ENCODE measurements around the gene CACNG8.

DNA sequence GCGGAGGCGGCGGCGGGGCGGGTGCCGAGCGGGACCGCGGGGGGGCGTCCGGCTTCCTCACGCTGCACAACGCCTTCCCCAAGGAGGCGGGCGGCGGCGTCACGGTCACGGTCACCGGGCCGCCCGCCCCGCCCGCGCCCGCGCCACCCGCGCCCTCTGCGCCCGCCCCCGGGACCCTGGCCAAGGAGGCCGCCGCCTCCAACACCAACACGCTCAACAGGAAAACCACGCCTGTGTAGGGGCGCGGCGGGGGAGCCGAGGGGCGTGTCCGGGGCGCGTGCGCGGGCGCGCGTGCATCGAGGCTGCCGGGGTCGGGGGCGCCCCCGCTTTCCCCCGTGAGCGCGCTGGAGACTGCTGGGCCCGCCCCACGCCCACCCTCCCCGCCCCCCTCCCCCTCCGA is 19.9 kb downstream of the CACNG8 start:
- TF ChIP-seq, protein P1, sequence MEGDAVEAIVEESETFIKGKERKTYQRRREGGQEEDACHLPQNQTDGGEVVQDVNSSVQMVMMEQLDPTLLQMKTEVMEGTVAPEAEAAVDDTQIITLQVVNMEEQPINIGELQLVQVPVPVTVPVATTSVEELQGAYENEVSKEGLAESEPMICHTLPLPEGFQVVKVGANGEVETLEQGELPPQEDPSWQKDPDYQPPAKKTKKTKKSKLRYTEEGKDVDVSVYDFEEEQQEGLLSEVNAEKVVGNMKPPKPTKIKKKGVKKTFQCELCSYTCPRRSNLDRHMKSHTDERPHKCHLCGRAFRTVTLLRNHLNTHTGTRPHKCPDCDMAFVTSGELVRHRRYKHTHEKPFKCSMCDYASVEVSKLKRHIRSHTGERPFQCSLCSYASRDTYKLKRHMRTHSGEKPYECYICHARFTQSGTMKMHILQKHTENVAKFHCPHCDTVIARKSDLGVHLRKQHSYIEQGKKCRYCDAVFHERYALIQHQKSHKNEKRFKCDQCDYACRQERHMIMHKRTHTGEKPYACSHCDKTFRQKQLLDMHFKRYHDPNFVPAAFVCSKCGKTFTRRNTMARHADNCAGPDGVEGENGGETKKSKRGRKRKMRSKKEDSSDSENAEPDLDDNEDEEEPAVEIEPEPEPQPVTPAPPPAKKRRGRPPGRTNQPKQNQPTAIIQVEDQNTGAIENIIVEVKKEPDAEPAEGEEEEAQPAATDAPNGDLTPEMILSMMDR (IDR thresholded peaks at IDR 0.05): no peak
- TF ChIP-seq POLR2A (IDR thresholded peaks at IDR 0.05): no peak
